Frontal cortex (tissue), 4 donors: ENCODE results near the gene DHRS12. TPM values are rescaled to one million over a fixed set of nuclear protein-coding genes. Genes with fewer than 3 reads are reported as not detected.

Experiments used
- DNase-seq, 2 donors: peaks; one replicate each; pipeline ENCODE4 v3.0.0; 2012; ENCODE audit warnings: low spot score in 2 of 2
- FAIRE-seq: peaks from 2 replicates; lab custom pipeline; 2012; peaks lifted over from hg19 to GRCh38; lab: Jason Lieb, UNC
- total RNA-seq: library from RNA; depleted of rRNA; stranded (reverse); fragments of >200 nt; gene quantifications from one replicate; pipeline ENCODE4 v1.2.3, GENCODE V29; 2014
- donor health status: control.
- donor health status: control.
- donor health status: control.

The DHRS12 gene
- total RNA-seq, 1 donor from 2014 or later, result 7.3 TPM

DNA sequence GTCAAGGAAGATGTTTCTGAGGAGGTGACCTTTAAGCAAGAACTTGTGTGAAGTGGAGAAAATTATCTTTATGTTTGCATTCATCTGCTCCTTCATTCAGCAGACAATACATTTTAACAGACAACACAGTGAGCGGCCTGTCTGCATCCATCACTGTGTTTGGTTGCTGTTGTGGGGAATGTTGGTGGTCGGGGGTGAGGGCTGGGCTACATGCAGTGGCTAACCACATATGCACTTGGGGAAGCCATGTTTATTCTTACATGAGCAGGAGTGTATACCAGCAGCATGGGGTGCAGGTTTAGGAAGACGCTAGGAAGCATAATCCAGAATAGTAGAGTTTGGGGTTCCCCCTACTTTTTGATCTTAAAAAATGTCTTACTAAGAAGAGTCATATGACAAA lies 66.4 kb downstream of the DHRS12 start:
- DNase-seq (no peak), FAIRE-seq (no peak)

DNA sequence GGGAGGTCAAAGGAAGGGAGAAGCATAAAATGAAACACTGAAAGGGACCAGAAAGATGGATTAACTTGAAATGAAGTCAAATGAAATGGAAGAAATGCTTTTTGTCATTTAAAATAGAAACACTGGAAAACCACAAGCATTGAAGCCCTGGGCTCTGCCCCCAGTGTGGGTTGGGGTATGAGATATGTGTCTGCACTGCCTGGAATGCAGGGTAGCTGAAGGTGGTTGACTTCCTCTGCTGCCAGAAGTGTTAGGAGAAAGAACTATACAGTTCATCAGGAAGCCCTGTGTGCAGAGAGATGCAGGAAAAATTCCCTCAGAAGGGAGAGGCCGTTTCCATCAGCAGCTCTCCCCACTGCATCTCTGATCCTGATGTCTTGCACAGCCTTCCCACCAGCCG lies 69.2 kb downstream of the DHRS12 start:
- FAIRE-seq, result no peak

DNA sequence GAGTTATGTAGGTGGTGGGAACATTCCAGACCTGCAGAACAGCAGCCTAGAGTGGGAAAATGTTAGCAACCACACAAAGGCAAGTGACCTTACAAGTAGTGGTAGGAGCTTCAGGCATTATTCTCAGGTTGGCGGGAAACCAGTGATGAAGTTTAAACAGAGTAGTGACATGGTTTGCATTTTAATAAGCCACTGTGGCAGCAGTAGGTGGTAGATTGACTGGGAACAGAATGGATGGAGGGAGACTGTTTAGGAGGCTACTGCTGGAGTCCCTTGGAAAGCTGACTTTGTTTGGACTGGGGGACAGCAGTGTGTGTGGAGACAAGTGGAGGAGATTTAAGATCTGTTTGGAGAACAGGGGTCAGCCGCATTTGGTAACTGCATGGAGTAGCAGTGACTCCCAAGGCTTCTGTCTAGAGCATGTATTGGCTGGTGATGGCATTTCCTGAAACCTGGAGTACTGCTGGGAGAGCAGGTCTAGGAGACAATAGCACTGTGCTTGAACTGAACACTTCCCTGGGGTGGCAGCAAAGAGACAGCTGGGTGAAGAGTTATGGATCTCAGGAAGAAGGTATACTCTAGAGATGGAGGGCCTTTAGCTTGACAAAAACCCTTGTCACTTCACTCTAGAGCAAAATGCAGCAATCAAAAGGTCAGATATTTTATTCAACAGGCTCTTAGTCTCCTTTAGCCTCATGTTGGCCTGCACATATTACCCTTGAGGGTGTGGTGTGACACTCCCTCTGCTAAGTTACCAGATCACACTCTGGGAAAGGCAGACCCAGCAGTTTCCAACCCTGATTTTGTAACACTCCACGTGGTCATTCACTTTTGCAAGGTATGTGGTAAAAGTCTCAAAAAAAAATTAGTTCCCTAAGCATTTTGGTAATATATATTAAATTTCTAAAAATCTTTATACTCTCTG lies 70.3 kb downstream of the DHRS12 start:
- DNase-seq (no peak), FAIRE-seq (no peak)

More for the DNA sequence above, 69.2 kb downstream of the DHRS12 start:
- DNase-seq, result no peak

DNA sequence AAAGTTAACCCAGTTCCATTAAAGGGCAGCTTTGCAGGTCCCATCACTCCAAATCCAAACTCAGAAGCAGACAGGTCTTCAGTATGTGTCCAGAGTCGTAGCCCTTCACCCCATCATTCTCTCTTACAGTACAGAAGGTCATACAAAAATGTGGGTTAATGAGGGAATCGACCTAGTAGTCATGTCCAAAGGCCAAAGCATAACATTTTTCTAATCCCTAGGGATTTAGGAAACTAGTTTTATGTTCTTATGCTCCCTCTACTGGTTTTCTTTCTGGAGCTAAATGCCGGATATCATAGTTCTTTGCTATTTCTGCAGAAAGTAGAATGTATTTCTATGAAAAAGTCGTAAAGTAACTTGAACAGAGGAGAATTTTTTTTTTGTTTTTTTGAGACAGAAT lies 72.2 kb downstream of the DHRS12 start:
- FAIRE-seq, result peak; percentile 93
- DNase-seq, result peak; percentile 17 to 44

DNA sequence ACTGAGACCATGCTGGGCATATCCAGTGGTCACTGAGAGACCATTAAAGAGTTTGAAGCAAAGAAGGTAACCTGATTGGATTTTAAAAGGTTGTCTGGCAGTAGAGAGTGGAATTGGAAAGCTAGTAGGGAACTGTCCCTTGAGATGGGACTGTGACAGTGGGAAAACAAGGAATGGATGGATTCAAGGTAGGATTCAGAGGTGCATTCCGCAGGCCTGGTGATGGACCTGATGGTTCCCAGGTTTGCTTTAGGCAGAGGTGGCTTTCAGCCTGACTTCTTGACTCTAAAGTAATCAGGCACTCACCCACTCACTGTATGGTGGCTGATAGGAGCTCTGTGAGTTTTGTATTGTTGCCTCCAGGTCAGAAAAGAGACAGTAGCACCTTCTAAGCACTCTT lies 73.0 kb downstream of the DHRS12 start:
- DNase-seq (no peak), FAIRE-seq (no peak)

DNA sequence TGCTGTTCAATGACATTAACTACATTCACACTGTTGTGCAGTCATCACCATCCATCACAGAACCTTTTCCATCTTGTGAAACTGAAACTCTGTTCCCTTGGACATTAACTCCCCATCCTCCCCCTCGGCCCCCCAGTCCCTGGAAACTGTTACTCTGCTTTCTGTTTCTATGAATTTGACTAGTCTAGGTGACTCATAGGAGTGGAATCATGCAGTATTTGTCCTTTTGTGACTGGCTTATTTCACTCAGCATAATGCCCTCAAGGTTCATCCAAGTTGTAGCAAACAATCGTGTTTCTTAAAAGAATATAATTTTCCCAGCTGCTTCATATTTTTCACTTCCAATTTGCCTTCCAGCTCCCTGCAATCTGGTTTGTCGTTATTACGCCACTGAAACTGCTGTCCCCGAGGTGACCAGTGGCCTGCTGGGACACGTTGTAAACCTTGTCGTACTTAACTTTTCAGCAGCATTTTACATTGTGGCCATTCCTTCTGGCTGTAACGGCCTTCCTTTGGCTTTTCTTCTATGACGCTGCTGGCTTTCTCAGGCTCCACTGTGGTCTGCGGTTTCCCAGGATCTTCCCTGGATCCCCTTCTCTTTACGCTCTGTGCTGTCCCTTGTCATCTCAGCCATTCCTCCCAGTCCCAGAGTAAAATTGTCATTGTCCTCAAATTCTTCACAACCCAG lies 74.0 kb downstream of the DHRS12 start:
- FAIRE-seq, result no peak

DNA sequence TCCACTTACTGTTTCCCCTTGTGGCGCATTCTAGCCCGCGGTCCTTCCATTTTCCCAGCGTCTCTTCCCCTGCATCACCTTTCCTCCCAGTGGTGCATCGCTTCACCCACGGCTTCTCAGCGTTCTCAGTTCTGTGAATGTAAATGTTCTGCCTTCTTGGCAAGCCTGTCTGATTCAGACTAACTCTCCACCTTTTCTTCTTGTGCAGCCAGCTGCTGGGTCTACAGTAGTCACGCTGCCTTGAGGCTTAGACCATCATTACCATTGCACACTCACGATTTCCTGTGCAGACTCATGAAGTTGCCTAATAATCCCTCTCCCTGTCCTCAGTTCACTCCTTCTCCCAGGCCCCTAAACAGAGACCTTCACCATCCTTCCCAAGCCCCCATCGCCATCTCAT lies 75.0 kb downstream of the DHRS12 start:
- FAIRE-seq, result no peak
- no peak for DNase-seq

More for the DNA sequence above, 74.0 kb downstream of the DHRS12 start:
- DNase-seq, result no peak

DNA sequence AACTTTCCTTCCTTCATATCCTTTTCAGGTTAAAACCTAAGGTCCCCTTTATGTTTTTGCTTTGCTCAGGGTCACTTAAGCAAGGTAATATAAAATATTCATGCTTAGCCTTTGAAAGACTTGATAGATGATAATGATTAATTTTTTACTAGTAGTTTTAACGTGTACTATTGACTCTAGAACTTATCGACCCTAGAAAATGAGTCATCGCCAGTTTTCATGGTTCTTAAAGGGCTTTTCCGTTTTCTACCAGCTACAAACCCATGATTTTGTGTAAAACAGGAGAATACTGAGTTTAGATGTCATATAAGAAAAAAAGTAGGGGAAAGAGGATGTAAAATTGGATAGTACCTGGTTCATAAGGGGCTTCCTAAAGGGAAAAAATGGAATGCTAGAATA lies 75.7 kb downstream of the DHRS12 start:
- DNase-seq, result no peak
- no peak for FAIRE-seq

DNA sequence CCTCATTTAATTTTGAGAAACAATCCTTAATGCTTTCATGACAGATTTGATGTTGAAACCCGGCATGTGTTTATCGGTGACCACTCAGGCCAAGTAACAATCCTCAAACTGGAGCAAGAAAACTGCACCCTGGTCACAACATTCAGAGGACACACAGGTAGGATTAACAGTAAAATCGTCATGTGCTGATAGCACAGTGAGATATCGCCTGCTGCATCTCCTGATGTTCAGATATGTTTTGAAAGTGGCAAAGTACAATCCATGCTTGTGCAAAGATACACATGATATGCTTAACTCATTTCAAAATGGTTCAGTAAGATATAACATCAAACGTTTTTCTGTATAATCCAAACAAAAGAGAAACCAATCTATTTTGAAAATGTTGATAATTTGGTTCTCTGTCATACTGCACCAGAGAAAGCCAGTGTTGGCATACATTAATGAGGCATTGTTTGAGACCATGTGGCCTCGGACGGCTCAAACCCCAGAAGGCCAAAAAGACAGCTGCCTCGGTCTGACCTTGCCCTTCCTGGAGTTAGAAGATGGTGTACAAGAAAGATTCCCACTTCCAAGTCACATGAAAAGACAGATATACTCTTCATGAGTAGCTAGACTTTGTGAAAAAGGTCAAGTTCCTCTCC lies 76.2 kb downstream of the DHRS12 start:
- DNase-seq (peak in 1 of 2 donors; percentile 14), FAIRE-seq (no peak)

DNA sequence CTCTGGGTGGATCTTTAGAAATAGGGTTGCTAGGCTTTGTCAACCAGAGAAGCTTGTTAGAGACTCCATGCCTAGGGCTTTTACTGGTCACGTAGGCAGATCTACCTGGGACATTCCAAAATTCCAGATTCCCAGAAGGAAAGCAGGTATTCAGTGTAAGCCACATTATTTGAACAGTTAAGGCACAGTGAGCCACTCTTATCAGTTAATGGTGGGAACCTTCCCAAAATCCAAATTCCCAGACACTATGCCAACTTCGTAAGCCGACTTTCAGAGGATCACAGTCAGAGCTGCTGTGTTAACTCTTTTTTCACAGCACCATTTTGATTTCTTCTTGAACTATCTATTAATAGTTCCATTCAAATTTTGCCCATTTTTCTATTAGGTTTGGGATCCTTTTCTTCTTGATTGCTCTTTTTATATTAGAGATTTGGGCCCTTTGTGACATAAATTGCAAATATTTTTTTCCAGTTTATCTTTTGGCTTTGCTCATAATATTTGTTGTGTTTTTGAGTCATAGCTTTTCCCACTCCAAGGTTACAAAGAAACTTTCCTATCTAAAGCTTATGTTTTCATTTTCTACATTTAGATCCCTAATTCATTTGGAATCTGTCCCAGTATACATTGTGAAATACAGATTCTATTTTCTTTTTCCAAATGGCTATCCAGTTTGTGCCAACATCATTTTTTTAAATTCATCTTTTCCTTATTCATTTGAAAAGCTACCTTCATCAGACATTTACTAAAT lies 77.3 kb downstream of the DHRS12 start:
- FAIRE-seq (no peak), DNase-seq (no peak)

DNA sequence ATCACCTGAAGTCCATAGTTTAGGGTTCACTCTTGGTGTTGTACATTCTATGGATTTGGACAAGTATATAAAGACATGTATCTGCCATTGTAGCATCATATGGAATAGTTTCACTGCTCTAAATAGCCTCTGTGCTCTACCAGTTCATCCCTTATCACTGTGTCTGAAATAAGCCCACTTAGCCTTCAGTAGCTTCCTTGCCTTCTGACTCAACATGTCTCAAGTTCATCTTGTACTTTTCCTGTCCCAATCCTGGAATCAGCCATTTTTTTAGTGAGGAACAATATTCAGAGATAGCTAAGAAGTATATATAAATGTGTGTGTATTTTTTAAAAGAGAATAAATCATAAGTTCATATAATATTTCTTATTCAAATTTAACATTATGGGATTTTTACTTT lies 79.2 kb downstream of the DHRS12 start:
- FAIRE-seq (no peak), DNase-seq (no peak)

DNA sequence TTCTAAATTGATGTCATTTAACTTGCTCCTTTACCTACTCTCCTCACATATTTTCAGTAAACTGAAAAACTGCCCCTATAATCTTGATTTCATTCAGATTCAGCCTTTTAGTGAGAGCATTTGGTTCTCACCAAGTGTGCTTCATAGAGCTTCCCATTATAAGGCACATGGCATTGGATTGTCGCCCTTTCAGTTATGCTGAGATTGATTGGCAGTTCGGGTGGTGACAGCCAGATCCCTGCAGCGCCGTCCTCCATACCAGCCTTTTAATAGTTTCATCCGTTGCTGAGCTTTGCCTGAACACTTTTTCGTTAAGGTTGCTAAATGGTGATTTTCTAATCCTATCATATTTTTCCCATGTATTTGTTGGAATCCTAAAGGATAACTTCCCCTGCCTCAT lies 80.4 kb downstream of the DHRS12 start:
- FAIRE-seq (no peak), DNase-seq (no peak)

DNA sequence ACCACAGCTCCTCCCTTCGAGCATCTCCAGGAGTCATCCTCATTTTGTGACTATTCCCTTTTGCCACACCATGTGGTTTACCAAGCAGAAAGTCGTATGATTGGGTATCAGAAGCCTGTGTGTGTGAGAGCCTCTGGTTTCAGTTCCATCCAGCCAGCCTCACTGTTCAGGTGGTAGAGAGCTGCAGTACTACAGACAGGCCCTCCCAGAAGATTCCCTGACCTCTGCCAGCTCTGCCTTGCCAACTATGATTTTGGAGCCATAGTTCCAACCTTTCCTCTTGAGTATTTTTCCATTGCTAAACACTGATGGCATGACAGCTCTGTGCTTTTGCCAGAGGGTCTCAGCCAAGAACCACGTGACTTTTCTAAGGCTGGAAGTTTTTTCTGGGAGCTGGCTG lies 82.5 kb downstream of the DHRS12 start:
- DNase-seq, result no peak
- FAIRE-seq, result no peak

DNA sequence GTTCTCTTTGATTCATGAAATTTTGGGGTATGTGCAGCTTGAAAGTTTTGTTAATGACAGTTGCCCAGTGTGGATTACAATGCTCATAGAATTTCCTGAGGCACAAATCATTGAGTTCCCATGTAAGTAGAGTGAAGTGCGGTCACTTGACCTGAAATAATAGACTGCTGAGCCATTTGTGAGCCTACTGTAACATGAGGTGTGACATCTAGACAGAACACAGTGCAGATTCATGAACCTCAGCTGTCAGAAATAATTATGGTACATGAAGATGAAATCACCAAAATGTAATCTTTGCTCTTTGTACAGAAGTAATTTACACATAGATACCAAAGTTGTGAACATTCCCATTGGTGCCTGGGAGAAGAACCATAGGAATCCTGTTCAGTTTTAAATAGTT lies 84.6 kb downstream of the DHRS12 start:
- FAIRE-seq (no peak), DNase-seq (no peak)

Other genes with a start within 250 kb of the DHRS12 start
- 4.9 TPM for gene WDFY2, start 219.7 kb downstream of the DHRS12 start, total RNA-seq
- 1.6 TPM for gene TMEM272, start 41.0 kb upstream of the DHRS12 start, total RNA-seq
- gene CCDC70, start 57.8 kb upstream of the DHRS12 start, total RNA-seq, result not detected
- 7.3 TPM for gene ATP7B, start 207.3 kb upstream of the DHRS12 start, total RNA-seq
- 20.8 TPM for gene ALG11, start 208.2 kb upstream of the DHRS12 start, total RNA-seq
- 22.8 TPM for gene UTP14C, start 220.5 kb upstream of the DHRS12 start, total RNA-seq